Activated CD8-positive, alpha-beta memory T cell treated with anti-CD3 and anti-CD28 coated beads, Interleukin-2, amount 50 U/mL, for 4 hours (primary cell): ENCODE measurements around the gene SYT2.

Experiments used
- DNase-seq: peaks from one replicate; pipeline ENCODE4 v3.0.0-alpha.2; 2020

Gene SYT2

DNA sequence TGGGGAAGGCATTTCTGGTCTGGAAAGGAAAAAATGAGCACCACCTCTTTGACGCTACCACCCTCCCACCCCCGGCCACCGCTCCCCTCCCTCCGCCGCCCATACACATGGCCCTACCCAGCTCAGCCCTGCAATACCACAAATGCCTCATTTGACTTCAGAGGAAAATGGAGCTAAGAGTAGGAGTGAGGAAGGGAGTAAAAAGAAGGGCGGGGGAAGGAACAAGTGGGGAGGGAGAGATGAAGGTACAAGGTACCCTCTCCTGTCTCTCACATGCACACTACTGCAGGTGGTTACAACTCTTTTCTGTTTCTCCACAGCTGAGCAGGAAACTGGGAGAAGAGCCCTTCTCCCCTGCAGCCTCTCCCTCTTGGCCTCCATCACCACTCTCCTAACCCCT is 7.1 kb downstream of the SYT2 start:
- no peak for DNase-seq

DNA sequence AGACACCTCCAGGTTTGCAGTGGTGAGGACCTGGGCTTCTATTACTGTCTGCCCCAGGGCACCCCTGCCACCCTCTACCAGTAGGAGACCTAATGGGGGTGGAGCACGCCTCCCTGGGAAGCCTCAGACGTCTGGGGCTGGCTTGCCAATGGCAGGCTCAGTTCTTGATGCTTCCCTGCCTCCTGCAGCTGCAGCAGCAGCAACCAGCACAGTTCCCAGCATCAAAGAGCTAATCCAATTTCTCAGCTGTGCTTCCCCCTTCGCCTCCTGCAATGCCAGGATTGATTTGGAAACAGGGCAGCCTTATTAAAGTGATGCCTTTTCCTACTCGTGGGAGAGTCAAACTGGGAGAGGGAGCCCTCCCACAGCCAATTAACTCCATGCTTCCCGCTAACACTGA is 8.2 kb downstream of the SYT2 start:
- no peak for DNase-seq

- no peak for DNase-seq
Measured at GRCh38 chr1:202701200-202701599, 9.1 kb downstream of the SYT2 start.

DNA sequence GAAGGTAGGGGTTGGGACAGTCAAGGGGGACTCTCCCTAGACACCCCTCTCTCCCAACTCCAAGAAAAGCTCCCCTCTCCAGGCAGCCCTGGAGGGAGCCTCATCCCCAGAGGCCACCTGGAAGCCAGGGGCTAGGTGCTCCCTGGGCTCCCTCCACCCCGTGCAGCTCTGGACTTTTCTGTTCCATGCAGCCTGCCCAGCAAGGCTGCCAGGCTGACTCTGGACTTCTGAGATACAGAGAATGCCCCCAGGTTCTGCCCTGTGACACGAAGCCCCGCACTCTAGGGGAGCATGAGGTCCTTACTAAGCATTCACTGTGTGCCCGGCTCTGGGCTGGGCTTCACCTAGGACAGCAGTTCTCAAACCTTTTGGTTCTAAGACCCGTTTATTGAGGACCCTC is 10.2 kb downstream of the SYT2 start:
- DNase-seq = no peak

- DNase-seq = no peak
Measured at GRCh38 chr1:202698276-202698675, 12.0 kb downstream of the SYT2 start.

GRCh38 chr1:202697038-202697437 is 13.2 kb downstream of the SYT2 start:
- no peak for DNase-seq

GRCh38 chr1:202694314-202694713 is 15.9 kb downstream of the SYT2 start:
- no peak for DNase-seq

DNA sequence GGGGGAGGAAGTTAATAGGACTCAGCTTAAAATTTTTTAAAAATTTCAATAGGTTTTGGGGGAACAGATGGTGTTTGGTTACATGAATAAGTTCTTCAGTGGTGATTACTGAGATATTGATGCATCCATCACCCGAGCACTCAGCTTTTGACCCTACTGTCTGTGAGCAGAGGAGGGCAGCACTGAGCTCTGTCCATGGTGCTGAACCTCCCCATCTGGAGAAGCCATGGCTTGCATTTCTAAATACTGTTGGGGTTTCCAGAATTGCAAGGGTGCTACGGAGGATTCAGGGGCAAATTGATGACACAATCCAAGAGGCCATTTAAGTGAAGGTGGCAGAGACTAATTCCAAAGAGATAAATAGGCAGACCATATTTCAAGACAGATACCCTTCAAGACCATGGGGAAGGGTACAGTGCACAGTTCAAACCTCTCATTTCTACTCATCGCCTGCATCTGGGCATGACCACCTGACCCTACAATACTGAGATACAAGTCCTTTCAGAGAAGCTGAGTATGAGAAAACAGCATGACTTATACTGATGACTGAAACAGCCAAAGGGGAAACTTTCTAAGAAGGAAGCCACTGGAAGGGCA is 17.2 kb downstream of the SYT2 start:
- DNase-seq = peak; percentile 64

DNA sequence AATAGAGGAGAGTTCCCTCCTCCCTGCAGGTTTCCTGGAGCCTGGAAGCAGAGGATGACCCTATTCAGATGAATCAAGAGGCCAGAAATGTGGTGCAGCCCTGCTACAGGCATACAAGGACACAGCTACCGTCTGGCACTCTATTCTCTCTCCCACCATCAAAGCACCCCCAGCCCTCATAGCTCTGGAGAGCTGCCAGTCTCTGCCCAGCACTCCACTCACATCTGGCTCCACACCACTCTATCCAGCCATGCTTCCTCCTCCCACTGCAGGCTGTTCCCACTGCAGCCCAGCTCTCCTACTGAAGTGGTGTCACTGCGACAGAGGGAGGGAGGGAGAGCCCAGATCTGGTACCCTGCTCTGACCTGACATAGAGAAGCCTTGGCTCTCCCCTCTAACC is 18.4 kb downstream of the SYT2 start:
- no peak for DNase-seq

DNA sequence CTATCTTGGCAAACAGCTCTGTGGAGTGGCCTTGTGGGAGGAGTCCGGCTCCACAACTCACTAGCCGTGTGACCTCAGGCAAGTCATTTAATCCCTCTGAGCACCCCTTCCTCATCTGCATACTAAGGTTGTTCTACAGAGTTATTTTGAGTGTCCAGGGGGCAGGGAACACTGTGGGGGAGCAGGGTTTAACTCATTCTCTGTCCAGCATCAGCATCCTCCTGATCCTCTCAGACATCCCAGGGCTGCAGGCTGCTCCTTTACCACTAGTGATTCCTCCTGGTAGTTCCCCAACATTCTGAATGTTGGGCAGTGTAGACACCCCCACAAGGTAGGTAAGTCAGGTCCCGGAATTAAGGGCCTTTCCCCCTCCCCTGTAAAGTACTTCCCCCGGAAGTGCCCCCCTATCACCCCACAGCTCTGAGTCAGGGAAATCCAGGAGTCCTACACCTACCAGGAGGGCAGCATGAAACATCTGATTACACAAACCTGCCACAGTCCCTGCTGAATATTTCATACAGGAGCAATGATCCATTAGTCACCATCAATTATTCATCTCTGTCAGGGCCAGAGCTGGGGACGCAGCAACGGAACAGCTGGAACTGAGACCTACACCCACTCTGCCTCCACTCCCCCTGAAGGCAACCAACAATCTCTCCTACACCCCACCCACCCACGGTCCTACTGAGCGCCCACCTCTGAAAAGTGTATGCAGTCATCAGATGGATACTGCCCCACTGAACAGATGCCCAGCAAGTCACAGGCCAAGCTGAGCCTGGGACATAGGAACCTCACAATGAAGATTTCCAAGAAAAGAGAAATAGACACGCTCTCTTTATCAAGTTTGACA is 20.5 kb downstream of the SYT2 start:
- DNase-seq = no peak

GRCh38 chr1:202689082-202689481 is 21.2 kb downstream of the SYT2 start:
- DNase-seq = no peak

- DNase-seq = no peak
Measured at GRCh38 chr1:202688401-202688800, 21.9 kb downstream of the SYT2 start.

- no peak for DNase-seq
Measured at GRCh38 chr1:202687798-202688197, 22.5 kb downstream of the SYT2 start.

DNA sequence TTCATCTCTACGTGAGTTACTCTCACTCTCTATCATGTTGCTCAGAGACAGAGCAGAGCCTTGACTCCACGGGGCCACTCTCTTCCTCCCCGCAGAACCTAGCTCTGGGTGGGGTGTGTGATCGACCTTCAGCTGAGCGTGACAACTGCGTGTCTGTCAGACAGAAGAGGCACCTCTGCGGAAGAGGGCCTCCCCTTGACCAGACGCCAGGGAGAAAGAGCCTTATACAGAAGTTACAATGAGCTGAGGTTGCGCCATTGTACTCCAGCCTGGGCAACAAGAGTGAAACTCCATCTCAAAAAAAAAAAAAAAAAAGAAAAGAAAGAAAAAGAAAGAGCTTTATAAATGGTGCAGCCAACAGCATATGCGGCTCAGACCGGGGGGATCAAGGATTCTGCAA is 22.9 kb downstream of the SYT2 start:
- no peak for DNase-seq

DNA sequence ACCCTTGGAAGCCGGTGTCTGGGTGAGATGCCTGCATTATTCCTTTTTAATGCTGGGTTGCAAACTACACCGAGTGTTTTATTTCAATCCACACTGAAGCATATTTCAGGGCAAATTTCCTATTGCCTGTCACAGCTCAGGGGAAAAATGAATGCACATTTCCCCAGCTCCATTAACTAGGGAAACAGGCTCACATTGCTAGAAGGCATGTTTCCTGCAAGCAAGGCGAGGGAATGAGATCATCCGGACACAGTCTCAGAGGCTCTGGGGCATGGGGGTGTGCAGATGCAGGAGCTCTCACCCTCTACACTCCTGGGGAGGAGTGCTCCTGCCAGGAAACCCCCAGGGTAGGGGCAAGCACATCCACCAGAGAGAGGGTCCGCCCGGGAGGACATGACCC is 24.6 kb downstream of the SYT2 start:
- DNase-seq = no peak

DNA sequence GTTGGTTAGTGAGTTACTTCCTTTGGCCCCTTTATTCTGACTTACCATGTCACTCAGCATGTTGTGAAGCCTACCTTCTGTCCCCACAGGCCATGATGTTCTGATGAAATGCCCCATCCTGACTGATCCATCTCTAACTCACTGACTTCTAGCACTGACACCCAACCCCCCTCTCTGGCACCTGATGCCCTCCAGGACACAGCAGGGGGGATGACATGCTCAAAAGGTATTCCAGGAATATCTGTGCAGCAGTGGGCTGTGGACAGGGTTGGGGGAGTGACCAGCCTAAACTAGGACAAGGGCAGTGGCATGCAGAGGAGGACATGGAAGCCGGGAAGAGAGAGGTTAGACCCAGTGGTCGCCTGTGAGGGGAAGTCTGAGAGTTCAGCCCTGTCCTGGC is 25.5 kb downstream of the SYT2 start:
- DNase-seq = no peak

GRCh38 chr1:202683029-202683428 is 27.2 kb downstream of the SYT2 start:
- no peak for DNase-seq

DNA sequence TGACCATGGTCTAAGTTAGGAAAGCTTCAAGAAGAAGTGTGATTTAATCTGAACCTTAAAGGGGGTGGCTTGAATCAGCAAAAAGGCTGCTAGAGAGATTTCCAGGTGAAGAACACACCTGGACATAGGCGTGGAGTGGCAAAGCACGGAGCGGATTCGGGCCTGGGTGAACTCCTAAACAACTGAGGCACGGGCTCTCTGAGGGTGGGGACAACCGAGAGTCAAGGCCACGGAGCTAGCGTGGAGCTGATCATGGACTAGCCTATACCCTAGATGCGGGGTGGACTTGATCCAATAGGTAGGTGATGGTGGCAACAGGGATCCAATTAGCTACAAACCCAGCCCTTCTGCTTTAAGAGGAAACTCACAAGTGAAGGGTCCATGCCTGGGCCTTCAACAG is 27.8 kb downstream of the SYT2 start:
- no peak for DNase-seq

GRCh38 chr1:202681736-202682420 is 28.4 kb downstream of the SYT2 start:
- no peak for DNase-seq

DNA sequence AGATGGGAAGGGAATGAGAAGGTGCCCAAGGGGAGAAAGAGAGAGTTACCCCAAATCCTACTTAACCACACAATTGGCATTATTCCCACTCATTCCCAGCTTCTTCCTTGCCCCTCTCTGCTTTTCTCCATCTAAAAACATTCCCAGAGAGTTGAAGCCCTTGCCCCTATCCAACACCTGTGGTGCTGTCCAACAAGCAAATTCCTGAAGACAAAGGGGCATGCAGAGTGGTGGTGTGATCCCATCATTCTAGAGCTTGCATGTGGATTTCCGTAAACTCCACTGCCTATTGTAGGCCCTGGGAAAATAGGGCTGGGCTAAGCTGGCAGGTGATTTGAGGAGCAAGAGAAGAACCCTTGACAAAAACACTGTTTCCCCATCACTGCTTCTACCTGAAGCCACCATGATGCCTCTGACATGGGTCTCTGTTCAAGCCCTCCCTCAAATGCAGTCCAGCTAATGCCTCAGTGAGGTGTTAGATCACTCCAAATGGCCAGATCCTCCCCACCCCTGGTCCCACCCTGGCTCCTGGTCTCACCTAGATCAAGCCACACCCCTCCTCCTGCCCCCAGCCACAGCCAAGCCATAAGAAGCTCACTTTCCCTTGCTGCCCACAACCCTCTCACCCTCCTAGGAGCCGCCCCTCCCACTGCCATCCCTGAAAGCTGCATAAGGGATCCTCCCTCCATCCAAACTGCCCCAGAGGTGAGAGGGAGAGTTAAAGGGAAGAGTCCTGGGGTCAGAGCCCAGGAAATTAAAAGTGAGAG is 29.5 kb downstream of the SYT2 start:
- no peak for DNase-seq

GRCh38 chr1:202679406-202680177 is 30.7 kb downstream of the SYT2 start:
- DNase-seq = no peak

DNA sequence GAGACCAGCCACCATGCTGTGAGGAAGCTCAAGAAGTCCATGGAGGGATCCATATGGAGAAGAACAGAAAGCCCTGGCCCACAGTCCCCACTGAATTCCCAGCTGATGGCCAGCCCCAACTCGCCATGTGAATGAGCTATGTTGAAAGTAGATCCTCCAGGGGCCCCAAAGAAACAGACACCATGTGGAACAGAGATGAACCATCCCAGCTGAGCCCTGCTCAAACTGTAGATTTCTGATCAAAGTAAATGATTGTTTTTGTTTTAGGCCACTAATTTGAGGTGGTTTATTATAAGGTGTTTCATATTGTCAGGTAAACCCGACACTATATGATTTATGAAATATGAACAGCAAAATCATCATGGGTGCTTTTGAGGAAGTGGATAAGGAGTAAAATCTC is 32.8 kb downstream of the SYT2 start:
- DNase-seq = no peak

DNA sequence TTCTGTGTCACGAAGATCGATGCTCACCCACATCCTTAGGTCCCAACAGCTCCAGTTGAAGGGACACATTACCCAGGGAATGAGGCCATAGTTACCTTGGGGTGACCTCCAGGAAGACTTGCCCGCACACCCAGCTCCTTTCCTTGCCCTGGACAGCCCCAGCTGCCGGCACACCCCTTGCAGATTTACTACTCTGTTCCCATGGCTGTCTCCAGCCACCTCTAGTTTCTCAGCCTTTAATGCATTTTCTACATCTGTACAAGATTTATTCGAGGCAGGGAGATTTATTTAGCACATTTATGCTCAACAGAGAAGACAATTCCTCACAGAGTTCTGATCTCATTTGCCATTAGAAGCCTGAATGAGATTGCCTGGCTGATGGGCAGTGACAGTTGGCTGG is 36.7 kb downstream of the SYT2 start:
- DNase-seq = no peak
